Smooth muscle cell (in vitro differentiated cells): Measurements from ENCODE around the gene SLC16A12. TPM values are rescaled to one million over a fixed set of nuclear protein-coding genes. Genes with fewer than 3 reads are reported as not detected.
"Not testable (repeated sequence)": the region's sequence is repeated elsewhere in the genome, so short reads cannot be mapped to it uniquely, and the experiment has no call there.

Source experiments
- DNase-seq: peaks from one replicate; lab custom pipeline; 2025; ENCODE audit not compliant: unreplicated experiment; lab: John Stamatoyannopoulos, UW
- H2AFZ ChIP-seq: fragments of 200-600 bp; sonication (generic); 2 replicates; pipeline ENCODE4 v1.6.0; 2016; ENCODE audit warnings: antibody characterized with exemption, low read depth, mild to moderate bottlenecking
- H3F3A ChIP-seq: fragments of 200-600 bp; sonication (generic); 2 replicates; pipeline ENCODE4 v1.6.0; 2017; ENCODE audit warnings: antibody characterized with exemption, low read depth
- H3K27ac ChIP-seq: fragments of 200-600 bp; sonication (generic); 2 replicates; pipeline ENCODE4 v1.5.1; 2016; ENCODE audit warnings: low read depth, mild to moderate bottlenecking
- H3K27me3 ChIP-seq: fragments of 200-600 bp; sonication (generic); 2 replicates; pipeline ENCODE4 v1.6.1; 2016; ENCODE audit warnings: low read depth, mild to moderate bottlenecking
- H3K36me3 ChIP-seq: fragments of 200-600 bp; sonication (generic); 2 replicates; pipeline ENCODE4 v1.5.1; 2016; ENCODE audit warnings: low read depth
- H3K4me1 ChIP-seq: fragments of 200-600 bp; sonication (generic); 2 replicates; pipeline ENCODE4 v1.5.1; 2016; ENCODE audit warnings: low read depth
- H3K4me2 ChIP-seq: fragments of 200-600 bp; sonication (generic); 2 replicates; pipeline ENCODE4 v1.6.0; 2016; ENCODE audit warnings: mild to moderate bottlenecking
- H3K4me3 ChIP-seq: fragments of 200-600 bp; sonication (generic); 2 replicates; pipeline ENCODE4 v1.5.1; 2016; ENCODE audit warnings: mild to moderate bottlenecking
- H3K79me2 ChIP-seq: fragments of 200-600 bp; sonication (generic); 2 replicates; pipeline ENCODE4 v1.6.0; 2016; ENCODE audit warnings: low read depth, mild to moderate bottlenecking
- H3K9ac ChIP-seq: fragments of 200-600 bp; sonication (generic); 2 replicates; pipeline ENCODE4 v1.6.0; 2016; ENCODE audit warnings: low read depth
- H3K9me3 ChIP-seq: fragments of 200-600 bp; sonication (generic); replicated peaks from 2 replicates; pipeline ENCODE4 v1.5.1; 2016; ENCODE audit warnings: low read depth
- H4K20me1 ChIP-seq: fragments of 200-600 bp; sonication (generic); 2 replicates; pipeline ENCODE4 v1.6.0; 2016; ENCODE audit warnings: low read depth
- WGBS: methylation state at CpG from one replicate; pipeline ENCODE4 v1.1.7; 2016; ENCODE audit warnings: low lambda C conversion rate; 5-methylcytosine and 5-hydroxymethylcytosine counted together
- polyA plus RNA-seq: library from polyadenylated mRNA; unstranded; fragments of >200 nt; fragmentation: Nextera tagmentation; extraction: Ambion mirVana; gene quantifications from 2 replicates; pipeline ENCODE4 v1.2.1, GENCODE V29; 2016
- total RNA-seq: library from RNA; depleted of rRNA; stranded (reverse); fragments of >200 nt; gene quantifications from 2 replicates; pipeline ENCODE4 v1.2.3, GENCODE V29; 2014
- TF ChIP-seq, protein P1 (sequence below): fragments of 200-600 bp; sonication (generic); IDR thresholded peaks from 2 replicates; pipeline ENCODE4 v1.5.1; 2017; ENCODE audit warnings: borderline replicate concordance, mild to moderate bottlenecking, antibody characterized with exemption; ENCODE audit not compliant: insufficient read depth, poor library complexity, severe bottlenecking

Gene SLC16A12
- total and polyA plus RNA-seq, 2 experiments from 2014 or later, result not detected

DNA sequence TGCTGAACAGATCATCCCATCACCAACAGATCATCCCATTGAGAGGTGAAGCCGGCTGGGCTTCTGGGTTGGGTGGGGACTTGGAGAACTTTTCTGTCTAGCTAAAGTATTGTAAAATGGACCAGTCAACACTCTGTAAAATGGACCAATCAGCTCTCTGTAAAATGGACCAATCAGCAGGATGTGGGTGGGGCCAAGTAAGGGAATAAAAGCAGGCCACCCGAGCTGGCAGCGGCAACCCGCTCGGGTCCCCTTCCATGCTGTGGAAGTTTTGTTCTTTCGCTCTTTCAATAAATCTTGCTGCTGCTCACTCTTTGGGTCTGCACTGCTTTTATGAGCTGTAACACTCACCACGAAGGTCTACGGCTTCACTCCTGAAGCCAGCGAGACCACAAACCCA, 129.2 kb downstream of the SLC16A12 start:
- DNase-seq, H3K4me1 ChIP-seq, H3K9ac ChIP-seq, H4K20me1 ChIP-seq, H3K36me3 ChIP-seq, H3K4me2 ChIP-seq, H2AFZ ChIP-seq, H3F3A ChIP-seq, H3K27ac ChIP-seq, H3K79me2 ChIP-seq, H3K27me3 ChIP-seq, H3K4me3 ChIP-seq, H3K9me3 ChIP-seq: not testable (repeated sequence)
- 98% methylated on average over 9 of the region's 9 CpGs for WGBS

DNA sequence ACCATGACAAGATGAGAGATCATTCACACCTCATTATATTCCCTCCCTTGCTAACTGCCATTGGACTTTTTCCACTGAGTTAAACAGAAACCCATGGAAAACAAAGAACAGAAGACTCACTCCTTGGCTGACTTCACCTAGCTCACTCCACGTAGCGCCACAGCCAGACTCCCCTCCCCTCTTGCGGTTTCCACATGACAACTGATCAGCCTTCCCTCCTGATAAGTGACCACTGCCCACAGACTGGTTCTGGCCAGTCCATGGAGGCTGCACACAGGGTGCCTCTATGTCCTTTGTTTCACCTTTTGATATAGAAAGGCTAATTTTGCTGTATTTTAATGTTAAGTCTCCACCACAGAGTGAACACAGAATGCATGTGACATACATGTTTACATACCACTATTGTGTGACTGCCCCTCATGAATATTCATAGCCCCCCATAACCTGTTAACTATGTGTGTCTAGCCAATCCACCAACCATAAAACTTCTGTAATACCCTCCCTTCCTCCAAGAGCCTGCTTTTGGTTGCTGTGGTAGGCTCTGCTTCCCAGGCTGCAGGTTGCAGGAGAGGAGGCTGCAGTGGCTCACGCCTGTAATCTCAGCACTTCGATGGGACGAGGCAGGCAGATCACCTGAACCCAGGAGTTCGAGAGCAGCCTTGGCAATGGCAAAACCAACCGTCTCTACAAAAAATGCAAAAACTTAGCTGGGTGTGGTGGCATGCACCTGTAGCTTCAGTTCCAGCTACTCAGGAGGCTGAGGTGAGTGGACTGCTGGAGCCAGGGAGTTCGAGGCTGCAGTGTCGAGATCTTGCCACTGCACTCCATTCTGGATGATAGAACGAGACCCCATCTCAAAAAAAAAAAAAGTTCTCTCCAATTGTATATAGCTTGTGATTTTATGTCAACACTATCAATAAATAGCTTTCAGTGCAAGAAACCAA, 131.0 kb downstream of the SLC16A12 start:
- TF ChIP-seq, protein P1, sequence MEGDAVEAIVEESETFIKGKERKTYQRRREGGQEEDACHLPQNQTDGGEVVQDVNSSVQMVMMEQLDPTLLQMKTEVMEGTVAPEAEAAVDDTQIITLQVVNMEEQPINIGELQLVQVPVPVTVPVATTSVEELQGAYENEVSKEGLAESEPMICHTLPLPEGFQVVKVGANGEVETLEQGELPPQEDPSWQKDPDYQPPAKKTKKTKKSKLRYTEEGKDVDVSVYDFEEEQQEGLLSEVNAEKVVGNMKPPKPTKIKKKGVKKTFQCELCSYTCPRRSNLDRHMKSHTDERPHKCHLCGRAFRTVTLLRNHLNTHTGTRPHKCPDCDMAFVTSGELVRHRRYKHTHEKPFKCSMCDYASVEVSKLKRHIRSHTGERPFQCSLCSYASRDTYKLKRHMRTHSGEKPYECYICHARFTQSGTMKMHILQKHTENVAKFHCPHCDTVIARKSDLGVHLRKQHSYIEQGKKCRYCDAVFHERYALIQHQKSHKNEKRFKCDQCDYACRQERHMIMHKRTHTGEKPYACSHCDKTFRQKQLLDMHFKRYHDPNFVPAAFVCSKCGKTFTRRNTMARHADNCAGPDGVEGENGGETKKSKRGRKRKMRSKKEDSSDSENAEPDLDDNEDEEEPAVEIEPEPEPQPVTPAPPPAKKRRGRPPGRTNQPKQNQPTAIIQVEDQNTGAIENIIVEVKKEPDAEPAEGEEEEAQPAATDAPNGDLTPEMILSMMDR, result no peak
- Histone ChIP-seq H3K36me3 (no peaks in the 10 kb centered on the region), H3K79me2 (no peaks in the 10 kb centered on the region), H2AFZ (no peak overlapping the region), H3F3A (no peaks in the 10 kb centered on the region), H3K4me3 (no peak overlapping the region), H3K4me1 (no peaks in the 10 kb centered on the region), H3K27me3 (no peaks in the 10 kb centered on the region), H3K9me3 (no peaks in the 10 kb centered on the region), H3K27ac (no peak overlapping the region), H3K4me2 (no peak overlapping the region), H4K20me1 (no peaks in the 10 kb centered on the region), H3K9ac (no peak overlapping the region)
- no peak for DNase-seq
- WGBS, result 84% methylated on average over 11 of the region's 11 CpGs

DNA sequence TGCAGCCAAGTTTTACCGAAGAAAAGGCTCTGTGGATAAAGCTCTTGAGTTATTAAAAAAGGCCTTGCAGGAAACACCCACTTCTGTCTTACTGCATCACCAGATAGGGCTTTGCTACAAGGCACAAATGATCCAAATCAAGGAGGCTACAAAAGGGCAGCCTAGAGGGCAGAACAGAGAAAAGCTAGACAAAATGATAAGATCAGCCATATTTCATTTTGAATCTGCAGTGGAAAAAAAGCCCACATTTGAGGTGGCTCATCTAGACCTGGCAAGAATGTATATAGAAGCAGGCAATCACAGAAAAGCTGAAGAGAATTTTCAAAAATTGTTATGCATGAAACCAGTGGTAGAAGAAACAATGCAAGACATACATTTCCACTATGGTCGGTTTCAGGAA, 132.4 kb downstream of the SLC16A12 start:
- no peaks in the 10 kb centered on the region for H4K20me1 ChIP-seq
- no peak overlapping the region for H2AFZ ChIP-seq
- H3F3A ChIP-seq, result no peaks in the 10 kb centered on the region
- no peak overlapping the region for H3K27ac ChIP-seq
- TF ChIP-seq, protein P1, result no peak
- H3K27me3 ChIP-seq, result no peaks in the 10 kb centered on the region
- no peaks in the 10 kb centered on the region for H3K79me2 ChIP-seq
- H3K9me3 ChIP-seq, result no peaks in the 10 kb centered on the region
- no peak overlapping the region for H3K9ac ChIP-seq
- no peak for DNase-seq
- WGBS, result 93% methylated on average over 2 of the region's 2 CpGs
- no peak overlapping the region for H3K4me2 ChIP-seq
- no peak overlapping the region for H3K4me3 ChIP-seq
- H3K4me1 ChIP-seq, result no peaks in the 10 kb centered on the region
- no peaks in the 10 kb centered on the region for H3K36me3 ChIP-seq

DNA sequence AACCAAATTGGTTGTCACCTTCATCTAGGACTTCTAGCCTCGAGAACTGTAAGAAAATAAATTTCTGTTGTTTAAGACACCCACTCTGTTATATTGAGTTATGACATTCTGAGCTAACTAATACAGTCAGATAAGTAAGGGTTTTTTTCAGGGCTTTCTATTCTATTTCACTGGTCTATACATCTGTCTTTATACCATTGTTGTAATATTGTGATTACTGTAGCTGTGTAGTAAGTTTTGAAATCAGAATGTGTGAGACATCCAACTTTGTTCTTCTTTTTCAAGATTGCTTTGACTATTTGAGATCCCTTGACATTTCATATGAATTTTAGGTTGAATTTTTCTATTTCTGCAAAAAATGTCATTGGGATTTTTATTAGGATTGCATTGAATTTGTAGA, 135.4 kb downstream of the SLC16A12 start:
- no peak for DNase-seq
- H3K4me1 ChIP-seq, result no peaks in the 10 kb centered on the region
- TF ChIP-seq, protein P1, result no peak
- 94% methylated on average over 1 of the region's 1 CpG for WGBS
- no peak overlapping the region for H3K4me2 ChIP-seq
- H3K27me3 ChIP-seq, result no peaks in the 10 kb centered on the region
- no peaks in the 10 kb centered on the region for H3F3A ChIP-seq
- no peak overlapping the region for H3K27ac ChIP-seq
- no peaks in the 10 kb centered on the region for H3K36me3 ChIP-seq
- no peaks in the 10 kb centered on the region for H3K79me2 ChIP-seq
- H3K9ac ChIP-seq, result no peak overlapping the region
- no peaks in the 10 kb centered on the region for H3K9me3 ChIP-seq
- no peaks in the 10 kb centered on the region for H4K20me1 ChIP-seq
- H2AFZ ChIP-seq, result no peak overlapping the region
- H3K4me3 ChIP-seq, result no peak overlapping the region
